Fibroblast of villous mesenchyme (primary cell): ENCODE results near the gene RASEF. TPM values are rescaled to one million over a fixed set of nuclear protein-coding genes. Genes with fewer than 3 reads are reported as not detected.

ENCODE experiments used
- DNase-seq: peaks from one replicate; pipeline ENCODE4 v3.0.0-alpha.2; 2010; ENCODE audit warnings: low read depth
- H3K4me3 ChIP-seq: 2 replicates; pipeline ENCODE4 v1.5.1; 2011; ENCODE audit warnings: low read depth, mild to moderate bottlenecking, low read length
- CTCF ChIP-seq: IDR thresholded peaks from 2 replicates; pipeline ENCODE4 v1.5.1; 2012; ENCODE audit warnings: low read depth, mild to moderate bottlenecking, low read length; ENCODE audit not compliant: insufficient read depth
- total RNA-seq: library from RNA; depleted of rRNA; stranded (reverse); fragments of >200 nt; gene quantifications from 2 replicates; pipeline ENCODE4 v1.2.3, GENCODE V29; 2012

Gene RASEF
- 0.43 and 0.97 TPM in 2 replicates for total RNA-seq

- peak; percentile 7 for TF ChIP-seq CTCF
- peak; percentile 25 for DNase-seq
These were observed at the start of gene RASEF for GRCh38 chr9:83062651-83063527. Gene RASEF (minus strand): TSS chr9:83063142. CDS start chr9:83062867, 275 bp downstream.

GRCh38 chr9:83111169-83111568 lies 48.2 kb upstream of the RASEF start:
- no peak for TF ChIP-seq CTCF
- no peak overlapping the region for H3K4me3 ChIP-seq

More at GRCh38 chr9:83062651-83063527, at the start of gene RASEF:
- H3K4me3 ChIP-seq, result peak within 1 kb of the TSS; percentile 42

GRCh38 chr9:83109296-83109695 lies 46.4 kb upstream of the RASEF start:
- no peak for DNase-seq
- no peak for TF ChIP-seq CTCF
- H3K4me3 ChIP-seq, result no peak overlapping the region

More at GRCh38 chr9:83111169-83111568, 48.2 kb upstream of the RASEF start:
- DNase-seq, result no peak

GRCh38 chr9:83108208-83108607 lies 45.3 kb upstream of the RASEF start:
- no peak for TF ChIP-seq CTCF
- no peak overlapping the region for H3K4me3 ChIP-seq
- no peak for DNase-seq

- TF ChIP-seq CTCF, result no peak
- H3K4me3 ChIP-seq, result no peak overlapping the region
- no peak for DNase-seq
These were observed 43.8 kb upstream of the RASEF start for GRCh38 chr9:83106772-83107171.

DNA sequence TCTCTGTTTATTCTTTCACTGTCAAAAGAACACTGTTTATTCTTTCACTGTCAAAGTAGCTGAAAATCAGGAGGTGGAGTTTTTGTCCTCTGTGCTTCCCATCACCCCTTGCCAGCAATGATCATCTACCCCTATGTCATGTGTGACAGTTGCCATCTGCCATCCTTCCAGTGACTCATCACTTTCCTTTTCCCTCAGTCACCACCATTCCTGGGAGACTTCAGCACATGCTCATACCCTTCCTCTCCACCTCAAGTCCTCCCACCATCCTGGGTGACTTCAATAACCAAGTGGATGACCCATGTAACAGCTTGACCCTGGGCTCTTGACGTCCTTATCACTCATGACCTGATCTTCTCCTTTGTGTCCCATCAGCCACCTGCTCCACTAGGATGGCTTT lies 43.3 kb upstream of the RASEF start:
- no peak overlapping the region for H3K4me3 ChIP-seq
- DNase-seq, result no peak
- TF ChIP-seq CTCF, result no peak
